Fibroblast of skin of left biceps (primary cell): Measurements from ENCODE around the gene MRPS23.

Source experiments
- DNase-seq, 2 experiments: peaks; one replicate each; pipeline ENCODE4 v3.0.0-alpha.2; 2013; ENCODE audit warnings: low read depth in 2 of 2

MRPS23 gene

DNA sequence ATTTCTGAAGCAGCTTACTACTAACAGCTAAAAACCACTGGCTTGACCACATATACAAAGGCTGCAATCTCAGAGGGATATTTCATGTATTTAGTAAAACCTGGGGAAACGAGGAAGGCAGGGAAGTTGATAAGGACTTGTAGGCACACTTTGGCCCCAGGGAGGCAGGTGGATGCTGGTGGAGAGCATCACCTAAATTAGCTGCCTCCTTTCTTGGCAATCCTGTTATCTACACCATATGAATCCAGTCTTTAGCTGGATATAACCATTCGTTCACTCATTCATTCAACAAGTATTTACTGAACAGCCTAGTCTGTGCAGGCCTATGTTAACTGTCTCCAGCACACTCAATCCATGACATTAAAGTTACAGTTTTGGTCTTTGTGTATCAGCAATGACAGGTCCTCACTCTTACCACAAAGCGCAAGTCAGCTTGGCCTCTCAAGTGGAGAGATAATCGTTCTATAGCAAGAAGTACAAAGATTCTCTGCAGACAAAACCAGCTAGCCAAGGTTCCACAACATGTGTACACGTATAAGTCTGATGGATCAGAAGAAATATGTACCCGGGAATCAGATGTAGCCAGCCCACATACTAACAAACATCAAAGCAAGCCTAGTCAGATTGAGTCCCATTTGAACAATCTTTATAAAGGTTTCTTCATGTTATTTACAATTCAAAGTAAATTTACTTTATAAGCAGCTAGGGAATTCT, 10.8 kb downstream of the MRPS23 start:
- no peak for DNase-seq

DNA sequence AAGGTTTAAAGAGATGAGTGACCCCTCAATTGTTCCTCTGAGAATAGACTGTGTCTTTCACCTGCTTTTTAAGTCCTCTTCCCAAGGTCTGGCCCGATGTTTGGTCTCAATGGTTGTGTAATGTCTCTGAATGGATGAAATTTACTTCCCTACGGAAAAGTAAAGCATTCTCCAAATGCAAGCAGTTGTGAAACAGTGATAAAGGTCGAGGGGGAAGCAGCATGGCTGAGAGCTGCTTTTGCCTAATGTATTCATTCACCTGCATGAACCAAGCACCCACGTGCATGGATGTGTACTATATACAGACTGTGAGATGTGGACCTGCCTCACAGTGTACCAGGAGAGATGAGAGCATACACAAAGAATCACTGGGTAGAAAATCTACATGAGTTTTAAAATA, 11.4 kb downstream of the MRPS23 start:
- DNase-seq = no peak

DNA sequence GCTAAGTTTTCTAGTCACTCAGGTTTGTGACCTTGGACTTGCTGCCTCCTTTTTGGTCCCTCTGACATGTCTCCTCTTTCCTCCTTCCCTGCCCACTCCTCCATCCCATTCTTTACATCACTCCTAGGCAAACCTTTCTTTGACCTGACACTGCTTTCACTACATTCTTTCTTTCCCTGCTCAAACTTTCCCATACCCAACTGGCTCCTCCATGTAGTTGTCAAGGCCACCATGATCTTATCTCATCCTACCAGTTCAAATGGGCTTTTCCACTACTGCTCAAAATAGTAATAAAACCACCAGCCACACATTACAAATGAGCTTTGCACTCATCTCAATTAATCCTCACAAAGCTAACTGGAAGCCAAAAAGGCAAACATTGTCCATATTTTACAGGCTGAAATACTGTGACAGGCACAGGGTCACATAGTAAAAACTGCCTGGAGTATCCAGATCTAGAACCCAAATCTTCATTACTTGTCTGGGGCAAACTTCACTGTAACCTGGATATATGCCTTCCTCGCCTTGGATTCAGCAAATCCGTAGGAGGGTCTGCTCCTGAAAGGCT, 14.4 kb downstream of the MRPS23 start:
- no peak for DNase-seq

DNA sequence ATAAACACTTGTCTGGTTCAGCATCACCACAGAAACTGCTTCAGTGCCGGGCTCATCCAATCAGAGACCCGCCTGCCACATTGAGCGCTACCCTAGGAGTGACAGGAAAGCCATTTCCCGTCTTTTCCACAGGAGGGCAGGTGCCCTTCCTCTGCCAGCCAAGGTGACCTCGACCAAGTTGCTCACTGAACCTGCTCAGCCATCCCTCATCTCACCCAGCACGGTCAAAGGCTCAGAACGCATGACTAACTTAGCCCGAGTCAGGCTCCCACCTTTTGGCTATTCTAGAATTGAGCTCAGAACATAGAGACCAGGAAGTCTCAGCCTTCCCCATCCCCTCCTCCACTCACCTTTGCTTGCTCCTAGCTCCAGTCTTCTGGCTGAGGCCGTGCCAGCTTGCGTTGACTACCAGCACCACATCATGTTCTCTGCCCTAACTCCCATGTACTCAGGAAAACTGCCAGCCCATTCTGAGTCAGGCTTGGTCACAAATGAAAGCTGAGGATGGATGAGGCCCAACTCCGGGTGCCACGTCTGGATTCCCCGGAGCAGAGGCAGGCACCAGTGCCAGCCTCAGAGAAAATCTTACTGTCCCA, 15.6 kb downstream of the MRPS23 start:
- DNase-seq = no peak

DNA sequence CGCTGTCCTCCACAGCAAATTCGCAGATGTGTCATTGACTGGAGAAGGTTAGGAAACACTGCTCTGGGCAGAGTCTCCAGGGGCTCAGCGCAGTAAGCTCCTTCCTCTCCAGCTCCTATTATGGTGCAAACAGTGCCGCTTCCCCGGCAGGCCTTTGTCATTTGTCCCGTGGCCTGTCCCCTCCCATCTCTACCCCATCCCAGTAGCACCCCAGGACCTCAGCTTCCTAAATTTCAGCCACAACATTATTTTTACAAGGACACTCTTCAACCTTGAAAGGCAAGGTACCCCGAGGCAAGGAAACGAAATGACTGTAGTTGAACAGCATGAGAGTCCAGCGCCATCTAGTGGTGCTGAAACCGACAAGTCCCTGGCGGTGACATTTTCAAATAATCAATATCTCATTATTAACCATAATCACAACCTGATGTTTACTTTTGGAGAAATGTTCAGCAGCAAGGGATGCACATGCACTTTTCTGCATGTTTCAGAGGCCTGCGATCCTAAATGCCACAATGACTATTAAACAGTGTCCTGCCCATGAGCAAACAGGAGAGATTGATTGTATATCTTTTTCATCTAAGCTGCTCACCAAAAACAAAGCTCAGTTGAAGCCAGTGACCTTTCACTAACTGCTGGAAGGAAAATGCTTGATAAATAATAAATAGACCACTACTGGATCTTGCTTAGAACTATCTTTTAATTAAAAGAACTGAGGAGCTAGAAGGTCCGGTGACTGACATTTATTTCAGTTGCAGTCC, 16.5 kb downstream of the MRPS23 start:
- DNase-seq = no peak

DNA sequence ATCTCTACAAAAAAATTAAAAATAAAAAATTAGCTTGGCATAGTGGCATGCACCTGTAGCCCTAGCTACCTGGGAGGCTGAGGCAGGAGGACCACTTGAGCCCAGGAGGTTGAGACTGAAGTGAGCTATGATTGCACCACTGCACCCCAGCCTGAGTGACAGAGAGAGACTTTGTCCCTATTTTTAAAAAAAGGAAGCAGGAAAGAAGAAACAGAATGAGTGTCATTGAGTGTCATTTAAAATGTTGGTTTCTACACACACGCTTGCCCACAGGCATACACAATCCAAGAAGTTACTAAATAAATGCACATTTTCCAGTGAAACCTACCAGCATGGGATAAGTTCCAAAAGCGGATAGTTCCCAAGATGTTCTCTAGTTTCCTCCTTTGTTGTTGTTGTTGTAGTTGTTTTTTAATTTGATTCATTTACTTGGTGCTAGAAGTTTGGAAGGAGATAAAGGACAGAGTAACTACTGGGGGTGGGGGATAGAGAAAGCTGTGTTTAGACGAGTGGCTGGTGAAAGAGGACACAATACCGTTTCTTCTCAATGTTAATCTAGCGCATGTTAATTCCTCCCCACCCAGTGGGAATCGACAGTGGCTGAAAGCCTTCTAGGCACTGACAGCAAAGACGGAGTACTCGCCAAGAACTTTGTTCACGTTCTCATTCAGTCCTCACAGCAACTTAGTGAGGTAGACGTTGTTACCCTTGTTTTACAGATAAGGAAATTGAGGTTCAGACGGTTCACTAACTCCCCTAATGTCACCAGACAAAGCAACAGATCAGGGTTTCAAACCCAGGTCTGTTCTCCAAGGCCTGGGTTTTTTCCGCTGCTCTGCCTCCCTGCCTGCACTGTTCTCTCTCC, 17.3 kb downstream of the MRPS23 start:
- no peak for DNase-seq

DNA sequence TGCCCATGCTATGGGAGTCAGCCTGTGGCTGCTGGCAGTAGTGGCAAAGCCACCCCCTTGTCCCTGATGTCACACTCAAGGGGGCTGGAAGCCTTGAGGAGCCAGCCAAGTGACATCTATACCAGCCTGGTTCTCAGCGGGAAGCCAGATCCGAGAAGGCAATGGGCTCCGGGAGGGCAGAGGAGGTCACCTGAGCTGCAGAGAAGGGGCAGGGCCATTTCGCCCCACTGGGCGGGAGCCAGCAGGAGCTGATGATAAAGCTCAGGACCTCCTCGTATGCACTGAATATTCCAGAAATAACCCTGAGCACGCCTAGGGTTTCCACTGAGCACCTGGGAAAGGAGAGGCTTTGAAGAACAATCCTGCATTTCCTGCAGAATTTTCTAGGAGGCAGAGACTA, 19.0 kb downstream of the MRPS23 start:
- no peak for DNase-seq

DNA sequence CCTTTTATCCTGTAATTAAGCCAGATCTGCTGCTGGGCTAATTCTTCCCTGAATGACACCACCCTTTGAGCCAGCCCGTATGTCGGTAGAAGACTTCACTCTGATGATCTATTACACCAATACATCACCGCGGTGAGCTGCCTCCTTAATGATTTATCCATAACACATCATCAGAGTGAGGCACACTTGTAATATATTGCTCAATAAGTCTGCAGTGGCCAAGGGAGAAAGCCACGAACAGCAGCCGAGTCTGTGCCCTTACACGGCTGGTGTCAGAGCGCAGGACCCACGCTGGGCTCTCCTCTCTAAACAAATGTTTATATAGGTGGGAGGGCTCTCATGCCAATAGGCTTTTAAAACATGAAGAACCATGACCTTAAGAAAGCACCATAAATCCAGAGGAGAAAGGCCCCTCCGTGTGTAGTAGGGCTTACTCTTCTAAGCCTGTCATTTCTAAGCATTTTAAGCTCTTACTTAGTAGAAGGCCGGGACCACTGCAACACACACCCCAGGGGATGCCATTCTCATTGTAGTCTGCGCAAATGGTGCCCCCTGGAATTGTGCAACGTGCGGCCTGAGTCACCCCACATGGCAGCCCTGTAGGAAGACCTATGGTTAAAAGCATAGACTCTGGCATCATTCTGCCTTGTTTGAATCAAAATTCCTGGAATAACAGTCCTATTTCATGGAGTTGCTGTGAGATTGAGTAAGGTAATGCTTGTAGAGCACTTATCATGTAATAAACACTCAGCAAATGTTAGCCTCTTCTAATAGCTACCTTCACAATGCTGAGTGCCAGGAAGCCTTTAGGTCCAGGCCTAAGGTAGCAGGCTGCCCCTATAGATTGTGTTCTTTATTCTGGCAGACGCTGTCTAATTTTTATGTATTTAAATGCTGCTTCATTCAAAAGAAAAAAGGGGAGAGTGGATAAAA, 26.1 kb downstream of the MRPS23 start:
- no peak for DNase-seq

DNA sequence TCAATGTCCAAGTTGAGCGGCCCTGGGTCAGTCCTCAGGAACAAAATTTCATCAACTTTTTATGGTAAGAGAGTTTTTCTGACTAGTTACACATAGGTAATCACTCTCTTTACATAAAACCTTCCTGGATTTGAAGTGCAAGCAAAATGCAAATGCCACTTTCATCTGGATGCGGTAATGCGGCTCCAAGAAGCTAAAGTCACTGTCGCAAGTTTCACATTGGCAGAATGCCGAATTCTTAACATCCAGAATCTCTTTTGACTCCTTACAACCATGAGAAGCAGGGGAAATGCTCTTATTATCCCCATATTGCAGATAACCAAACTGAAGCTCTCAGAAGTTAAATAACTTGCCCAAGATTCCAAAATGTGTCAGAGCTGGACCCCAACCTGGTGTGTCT, 30.0 kb downstream of the MRPS23 start:
- no peak for DNase-seq

DNA sequence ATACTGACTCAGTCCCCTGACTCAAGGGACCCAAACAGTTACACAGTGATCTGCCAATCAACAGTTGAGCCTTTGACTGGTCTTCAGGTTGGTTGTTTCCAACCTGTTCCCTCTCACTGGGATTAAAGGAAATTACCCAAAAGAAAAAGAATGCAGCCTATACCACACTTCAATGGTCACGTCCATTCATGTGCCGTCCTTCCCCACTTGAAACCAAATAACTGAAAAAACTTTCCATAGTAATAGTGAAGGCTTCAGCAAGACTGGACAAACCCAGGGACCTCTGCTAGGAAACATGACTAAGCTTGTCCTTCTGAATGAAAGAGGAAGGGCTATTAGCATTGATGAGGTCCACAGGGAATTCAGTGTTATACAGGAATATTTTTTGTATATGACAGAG, 30.6 kb downstream of the MRPS23 start:
- DNase-seq = no peak

DNA sequence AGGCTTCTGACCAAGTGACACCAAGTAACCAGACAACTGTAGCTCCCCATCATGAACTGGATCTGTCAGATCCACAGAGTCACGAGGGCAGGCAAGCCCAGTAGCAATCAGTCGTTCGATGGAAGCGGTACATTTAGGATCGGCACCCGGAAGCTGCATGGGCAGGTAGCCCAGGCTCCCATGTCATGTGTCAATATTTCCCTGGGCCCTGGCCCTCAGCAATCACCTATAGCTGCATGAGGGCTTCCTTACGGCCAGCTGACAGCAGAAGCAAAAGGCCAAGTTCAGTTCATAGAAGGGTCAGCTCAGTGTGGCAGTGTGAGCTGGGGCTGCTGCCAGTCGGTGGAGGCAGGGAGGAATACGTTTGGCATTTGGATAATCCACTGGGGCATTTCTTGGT, 31.8 kb downstream of the MRPS23 start:
- DNase-seq = no peak

DNA sequence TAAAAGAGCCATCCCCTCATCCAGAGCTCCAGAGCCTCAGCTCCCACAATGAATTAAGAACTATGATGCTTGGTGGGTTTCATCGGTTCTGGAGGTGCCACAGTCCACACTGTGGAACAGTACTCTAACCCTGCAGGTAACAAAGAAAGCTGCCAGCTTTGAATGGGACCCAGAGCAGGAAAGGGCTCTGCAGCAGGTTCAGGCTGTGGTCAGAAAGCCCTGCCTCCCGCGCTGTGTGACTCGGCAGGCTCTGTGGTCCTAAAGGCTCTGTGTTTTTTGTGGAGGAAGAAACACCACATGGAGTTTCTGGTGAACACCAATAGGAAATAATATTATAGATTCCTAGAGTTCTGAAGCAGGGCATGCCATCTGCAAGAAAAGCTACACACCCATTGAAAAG, 32.5 kb downstream of the MRPS23 start:
- DNase-seq = no peak

DNA sequence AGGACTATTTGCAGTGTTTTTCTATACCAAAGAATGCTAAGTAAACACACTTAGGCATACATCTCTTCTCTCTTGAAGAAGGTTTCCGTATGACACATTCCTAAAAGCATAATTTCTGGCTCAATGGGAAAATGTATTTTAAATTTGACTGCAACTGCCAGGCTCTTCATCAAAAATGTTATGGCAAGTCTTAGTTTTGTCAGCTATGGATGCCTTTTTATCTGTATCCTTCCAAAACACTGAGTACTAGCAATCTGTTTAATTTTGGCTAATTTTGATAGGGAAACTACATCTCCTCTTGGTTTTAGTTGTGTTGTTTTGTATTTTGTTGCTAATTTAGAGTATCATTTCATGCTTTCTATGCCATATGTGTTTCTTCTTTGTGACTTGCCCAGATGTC, 35.4 kb downstream of the MRPS23 start:
- no peak for DNase-seq

DNA sequence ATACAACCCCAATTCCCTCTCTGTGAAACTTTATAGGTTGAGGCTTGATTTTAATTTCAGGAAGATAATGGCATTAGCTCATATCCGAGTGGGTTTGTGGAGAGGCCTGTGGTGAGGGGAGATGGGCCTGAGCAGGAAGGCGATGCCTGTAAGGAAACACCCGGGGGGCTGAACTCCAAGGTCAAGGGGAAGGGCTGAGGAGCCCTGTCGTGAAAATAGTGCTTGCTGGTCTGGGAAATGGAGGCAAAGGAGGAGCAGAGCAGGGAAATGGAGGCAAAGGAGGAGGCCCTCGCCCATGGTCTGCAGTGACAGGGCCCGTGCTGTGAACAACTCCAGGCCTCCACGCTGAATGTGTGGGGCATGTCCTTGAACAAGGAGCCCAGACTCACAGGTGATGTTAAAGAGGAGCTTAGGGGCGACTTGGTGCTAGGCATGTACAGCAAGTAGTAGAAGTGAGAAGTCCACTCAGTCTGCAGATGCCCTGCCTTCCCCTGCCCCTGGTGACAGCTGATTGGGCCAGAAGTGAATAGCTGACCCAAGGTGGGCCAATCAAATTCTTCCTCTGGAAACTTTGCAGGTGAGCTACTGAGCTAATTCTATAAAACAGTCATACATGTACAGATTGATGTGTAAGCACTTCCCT, 38.1 kb downstream of the MRPS23 start:
- DNase-seq = no peak

DNA sequence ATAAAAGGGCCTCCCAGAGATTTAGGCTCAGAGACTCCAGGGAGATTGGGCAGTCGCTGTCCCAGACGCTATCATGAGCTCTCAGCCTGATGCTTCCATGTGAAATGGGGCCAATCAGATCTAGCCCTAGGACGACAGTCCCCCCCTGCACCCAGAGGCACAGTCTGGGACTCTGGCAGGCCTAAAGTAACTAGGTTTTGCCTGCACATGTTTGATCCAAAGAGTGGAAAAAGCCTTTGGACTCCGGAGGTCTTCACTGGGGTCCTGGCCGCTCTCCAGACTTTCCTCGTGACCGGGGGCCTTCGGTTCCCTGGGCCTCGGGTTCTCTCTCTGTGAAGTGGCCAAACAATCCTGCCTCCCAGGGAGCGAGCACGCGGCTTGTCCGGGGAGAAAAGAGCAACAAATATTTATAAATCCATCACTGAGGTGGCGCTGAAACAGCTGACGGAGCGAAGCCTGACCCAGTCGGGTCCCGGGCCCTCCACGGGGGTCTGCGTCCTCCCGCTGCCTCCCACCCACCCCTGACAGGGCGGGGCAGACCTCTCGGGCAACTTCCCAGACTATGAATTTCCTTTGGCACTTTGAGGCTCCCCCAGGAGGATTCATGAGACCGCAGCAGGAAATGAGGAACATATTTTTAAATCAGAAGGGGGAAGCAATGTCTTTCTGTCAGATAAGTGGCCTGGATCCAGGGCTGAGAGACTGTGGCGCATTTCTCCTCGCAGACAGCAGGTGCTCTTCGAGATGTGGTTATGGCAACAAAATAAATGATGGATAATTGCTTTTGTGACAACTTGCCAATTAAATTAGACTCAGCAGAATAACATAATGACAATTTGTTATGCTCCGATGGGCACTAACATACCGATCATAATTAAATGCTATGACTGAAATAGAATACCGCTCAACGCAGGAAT, 38.9 kb downstream of the MRPS23 start:
- DNase-seq = peak in 1 of 2 experiments; percentile 22

DNA sequence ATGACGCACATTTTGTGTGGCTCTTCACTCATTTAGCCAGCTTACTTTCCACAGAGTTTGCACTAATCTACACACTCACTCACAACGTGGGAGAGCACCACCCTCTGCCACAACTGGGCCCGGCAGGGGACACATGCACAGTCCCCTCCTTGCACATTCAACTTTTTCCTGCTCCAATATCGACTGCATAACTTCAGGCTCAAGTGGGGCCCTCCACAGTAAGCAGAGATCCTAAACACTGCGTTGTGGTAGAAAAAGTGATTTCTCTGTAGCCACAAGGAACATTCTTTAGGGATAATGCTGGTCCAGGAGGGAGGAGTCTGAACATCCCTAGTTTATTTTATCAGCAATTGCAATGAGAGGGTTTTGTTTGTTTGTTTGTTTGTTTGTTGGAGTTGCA, 40.0 kb downstream of the MRPS23 start:
- DNase-seq = no peak

DNA sequence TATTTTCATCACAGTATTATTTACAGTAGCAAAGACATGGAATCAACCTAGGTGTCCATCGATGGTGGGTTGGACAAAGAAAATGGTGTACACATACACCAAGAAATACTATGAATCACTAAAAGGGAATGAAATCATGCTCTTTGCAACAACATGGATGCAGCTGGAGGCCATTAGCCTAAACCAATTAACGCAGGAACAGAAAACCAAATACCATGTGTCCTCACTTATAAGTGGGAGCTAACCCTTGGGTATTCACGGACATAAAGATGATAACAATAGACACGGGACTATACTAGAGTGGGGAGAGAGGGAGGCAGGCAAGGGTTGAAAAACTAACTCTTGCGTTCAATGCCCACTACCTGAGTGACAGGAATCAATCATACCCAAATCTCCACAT, 41.0 kb downstream of the MRPS23 start:
- DNase-seq = no peak

DNA sequence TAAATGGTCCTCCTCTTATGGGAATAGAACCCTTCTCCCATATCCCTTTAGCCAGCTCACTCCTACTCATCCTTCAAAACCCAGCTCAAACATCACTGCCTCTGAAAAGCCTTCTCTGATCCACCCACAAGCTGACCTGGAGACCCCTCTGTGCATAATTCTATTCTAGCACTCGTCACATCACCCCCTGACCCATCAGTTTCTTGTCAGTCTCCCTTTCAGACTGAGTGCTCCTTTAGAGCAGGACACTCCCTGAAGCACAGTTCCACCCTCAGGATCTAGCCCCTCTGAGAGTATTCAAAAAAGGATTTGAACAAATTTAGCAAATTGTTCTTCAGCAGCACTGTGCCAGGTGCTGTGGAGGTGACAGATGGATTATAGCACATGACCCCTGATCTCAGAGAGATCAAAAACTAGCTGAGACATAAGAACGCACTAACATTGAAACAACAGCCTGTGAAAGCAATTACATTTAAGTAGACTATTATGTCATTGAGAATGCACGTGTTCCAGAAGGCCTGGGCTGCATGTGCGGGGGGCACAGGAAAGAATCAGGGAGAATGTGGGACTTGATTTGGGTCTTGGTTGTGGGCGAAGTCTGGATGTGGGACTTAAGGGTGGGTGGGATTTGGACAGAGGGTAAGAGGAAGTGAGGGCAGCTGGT, 43.5 kb downstream of the MRPS23 start:
- DNase-seq = no peak

DNA sequence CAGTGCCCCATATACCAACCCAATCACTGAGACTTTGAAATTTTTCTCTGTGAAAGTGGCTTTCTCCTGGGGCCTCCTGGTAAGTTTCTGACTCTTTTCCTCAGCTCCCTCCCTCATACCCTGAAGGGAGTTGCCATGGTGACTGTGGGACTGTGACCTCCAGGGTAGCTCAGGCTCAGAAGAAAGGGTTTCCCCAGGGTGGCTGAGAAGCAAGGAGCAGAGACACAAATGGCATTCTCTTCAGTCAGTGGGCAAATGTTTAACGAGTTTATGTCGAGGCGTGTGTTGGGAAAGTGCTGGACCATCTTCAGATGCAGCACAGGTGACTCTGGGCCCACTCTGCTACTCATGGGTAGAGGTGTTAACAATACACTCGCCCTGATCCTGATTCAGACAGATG, 46.8 kb downstream of the MRPS23 start:
- no peak for DNase-seq
